Measurements from ENCODE around the gene AP3B1. TPM values are rescaled to one million over a fixed set of nuclear protein-coding genes. Genes with fewer than 3 reads are reported as not detected.

Gene AP3B1
- total and polyA plus RNA-seq, 2 experiments from 2014 or later, result 32.1 to 46.3 TPM

DNA sequence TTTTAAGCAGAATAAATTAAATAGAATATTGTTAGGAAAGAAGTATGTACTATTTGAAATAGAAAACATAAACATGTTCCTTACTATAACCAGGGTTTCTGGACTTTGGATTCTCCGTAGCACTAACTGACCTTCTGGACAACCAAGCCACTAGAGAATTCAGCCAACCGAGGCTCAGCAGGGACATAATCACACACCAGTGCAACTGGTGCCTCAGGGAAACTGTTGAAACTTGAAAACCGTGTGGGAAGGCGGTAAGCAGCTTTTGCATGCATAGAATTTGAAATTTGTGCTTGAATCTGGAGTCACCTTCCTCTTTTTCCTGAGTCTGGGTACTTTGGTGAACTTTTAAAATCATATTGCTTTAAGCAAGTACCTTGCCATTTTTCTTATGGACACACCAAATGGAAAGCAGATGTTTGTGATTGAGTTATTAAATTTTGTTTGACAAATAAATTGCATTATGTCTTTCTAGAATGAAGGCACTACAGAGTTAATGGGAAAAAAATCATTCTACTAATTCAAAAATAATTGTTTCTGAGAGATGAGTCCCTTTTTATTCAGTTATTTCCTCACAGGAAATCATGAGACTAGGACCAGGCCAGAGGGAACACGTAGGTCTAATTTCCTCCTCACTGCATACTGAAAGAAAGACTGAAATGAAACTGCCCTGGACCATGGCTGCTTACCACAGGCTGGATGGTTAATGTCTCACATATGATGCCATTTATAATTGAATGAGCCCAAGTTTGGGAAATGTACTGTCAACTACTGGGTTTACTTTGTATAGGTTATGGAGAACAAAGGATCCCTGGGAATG lies 45.3 kb upstream of the AP3B1 start (continued):
- TF ChIP-seq, protein P1, sequence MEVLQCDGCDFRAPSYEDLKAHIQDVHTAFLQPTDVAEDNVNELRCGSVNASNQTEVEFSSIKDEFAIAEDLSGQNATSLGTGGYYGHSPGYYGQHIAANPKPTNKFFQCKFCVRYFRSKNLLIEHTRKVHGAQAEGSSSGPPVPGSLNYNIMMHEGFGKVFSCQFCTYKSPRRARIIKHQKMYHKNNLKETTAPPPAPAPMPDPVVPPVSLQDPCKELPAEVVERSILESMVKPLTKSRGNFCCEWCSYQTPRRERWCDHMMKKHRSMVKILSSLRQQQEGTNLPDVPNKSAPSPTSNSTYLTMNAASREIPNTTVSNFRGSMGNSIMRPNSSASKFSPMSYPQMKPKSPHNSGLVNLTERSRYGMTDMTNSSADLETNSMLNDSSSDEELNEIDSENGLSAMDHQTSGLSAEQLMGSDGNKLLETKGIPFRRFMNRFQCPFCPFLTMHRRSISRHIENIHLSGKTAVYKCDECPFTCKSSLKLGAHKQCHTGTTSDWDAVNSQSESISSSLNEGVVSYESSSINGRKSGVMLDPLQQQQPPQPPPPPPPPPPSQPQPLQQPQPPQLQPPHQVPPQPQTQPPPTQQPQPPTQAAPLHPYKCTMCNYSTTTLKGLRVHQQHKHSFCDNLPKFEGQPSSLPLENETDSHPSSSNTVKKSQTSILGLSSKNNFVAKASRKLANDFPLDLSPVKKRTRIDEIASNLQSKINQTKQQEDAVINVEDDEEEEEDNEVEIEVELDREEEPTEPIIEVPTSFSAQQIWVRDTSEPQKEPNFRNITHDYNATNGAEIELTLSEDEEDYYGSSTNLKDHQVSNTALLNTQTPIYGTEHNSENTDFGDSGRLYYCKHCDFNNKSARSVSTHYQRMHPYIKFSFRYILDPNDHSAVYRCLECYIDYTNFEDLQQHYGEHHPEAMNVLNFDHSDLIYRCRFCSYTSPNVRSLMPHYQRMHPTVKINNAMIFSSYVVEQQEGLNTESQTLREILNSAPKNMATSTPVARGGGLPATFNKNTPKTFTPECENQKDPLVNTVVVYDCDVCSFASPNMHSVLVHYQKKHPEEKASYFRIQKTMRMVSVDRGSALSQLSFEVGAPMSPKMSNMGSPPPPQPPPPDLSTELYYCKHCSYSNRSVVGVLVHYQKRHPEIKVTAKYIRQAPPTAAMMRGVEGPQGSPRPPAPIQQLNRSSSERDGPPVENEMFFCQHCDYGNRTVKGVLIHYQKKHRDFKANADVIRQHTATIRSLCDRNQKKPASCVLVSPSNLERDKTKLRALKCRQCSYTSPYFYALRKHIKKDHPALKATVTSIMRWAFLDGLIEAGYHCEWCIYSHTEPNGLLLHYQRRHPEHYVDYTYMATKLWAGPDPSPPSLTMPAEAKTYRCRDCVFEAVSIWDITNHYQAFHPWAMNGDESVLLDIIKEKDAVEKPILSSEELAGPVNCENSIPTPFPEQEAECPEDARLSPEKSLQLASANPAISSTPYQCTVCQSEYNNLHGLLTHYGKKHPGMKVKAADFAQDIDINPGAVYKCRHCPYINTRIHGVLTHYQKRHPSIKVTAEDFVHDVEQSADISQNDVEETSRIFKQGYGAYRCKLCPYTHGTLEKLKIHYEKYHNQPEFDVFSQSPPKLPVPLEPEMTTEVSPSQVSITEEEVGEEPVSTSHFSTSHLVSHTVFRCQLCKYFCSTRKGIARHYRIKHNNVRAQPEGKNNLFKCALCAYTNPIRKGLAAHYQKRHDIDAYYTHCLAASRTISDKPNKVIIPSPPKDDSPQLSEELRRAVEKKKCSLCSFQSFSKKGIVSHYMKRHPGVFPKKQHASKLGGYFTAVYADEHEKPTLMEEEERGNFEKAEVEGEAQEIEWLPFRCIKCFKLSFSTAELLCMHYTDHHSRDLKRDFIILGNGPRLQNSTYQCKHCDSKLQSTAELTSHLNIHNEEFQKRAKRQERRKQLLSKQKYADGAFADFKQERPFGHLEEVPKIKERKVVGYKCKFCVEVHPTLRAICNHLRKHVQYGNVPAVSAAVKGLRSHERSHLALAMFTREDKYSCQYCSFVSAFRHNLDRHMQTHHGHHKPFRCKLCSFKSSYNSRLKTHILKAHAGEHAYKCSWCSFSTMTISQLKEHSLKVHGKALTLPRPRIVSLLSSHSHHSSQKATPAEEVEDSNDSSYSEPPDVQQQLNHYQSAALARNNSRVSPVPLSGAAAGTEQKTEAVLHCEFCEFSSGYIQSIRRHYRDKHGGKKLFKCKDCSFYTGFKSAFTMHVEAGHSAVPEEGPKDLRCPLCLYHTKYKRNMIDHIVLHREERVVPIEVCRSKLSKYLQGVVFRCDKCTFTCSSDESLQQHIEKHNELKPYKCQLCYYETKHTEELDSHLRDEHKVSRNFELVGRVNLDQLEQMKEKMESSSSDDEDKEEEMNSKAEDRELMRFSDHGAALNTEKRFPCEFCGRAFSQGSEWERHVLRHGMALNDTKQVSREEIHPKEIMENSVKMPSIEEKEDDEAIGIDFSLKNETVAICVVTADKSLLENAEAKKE (CRISPR knock-in tag; IDR thresholded peaks at IDR 0.05), result no peak
- TF ChIP-seq EZH2 (IDR thresholded peaks at IDR 0.05; ENCODE audit: low read depth, unreplicated experiment) (no peak), NANOG (IDR thresholded peaks at IDR 0.05; ENCODE audit: borderline replicate concordance) (no peak), JUNB (IDR thresholded peaks at IDR 0.05; ENCODE audit: unreplicated experiment) (no peak), STAT1 (IDR thresholded peaks at IDR 0.05; ENCODE audit: unreplicated experiment) (no peak)
- TF ChIP-seq, protein P2, sequence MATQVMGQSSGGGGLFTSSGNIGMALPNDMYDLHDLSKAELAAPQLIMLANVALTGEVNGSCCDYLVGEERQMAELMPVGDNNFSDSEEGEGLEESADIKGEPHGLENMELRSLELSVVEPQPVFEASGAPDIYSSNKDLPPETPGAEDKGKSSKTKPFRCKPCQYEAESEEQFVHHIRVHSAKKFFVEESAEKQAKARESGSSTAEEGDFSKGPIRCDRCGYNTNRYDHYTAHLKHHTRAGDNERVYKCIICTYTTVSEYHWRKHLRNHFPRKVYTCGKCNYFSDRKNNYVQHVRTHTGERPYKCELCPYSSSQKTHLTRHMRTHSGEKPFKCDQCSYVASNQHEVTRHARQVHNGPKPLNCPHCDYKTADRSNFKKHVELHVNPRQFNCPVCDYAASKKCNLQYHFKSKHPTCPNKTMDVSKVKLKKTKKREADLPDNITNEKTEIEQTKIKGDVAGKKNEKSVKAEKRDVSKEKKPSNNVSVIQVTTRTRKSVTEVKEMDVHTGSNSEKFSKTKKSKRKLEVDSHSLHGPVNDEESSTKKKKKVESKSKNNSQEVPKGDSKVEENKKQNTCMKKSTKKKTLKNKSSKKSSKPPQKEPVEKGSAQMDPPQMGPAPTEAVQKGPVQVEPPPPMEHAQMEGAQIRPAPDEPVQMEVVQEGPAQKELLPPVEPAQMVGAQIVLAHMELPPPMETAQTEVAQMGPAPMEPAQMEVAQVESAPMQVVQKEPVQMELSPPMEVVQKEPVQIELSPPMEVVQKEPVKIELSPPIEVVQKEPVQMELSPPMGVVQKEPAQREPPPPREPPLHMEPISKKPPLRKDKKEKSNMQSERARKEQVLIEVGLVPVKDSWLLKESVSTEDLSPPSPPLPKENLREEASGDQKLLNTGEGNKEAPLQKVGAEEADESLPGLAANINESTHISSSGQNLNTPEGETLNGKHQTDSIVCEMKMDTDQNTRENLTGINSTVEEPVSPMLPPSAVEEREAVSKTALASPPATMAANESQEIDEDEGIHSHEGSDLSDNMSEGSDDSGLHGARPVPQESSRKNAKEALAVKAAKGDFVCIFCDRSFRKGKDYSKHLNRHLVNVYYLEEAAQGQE (IDR thresholded peaks at IDR 0.05; ENCODE audit: unreplicated experiment), result no peak

Measured in GM23338 (cell line).